ENCODE measurements around the gene TIMP2. TPM values are rescaled to one million over a fixed set of nuclear protein-coding genes. Genes with fewer than 3 reads are reported as not detected.

Gene TIMP2
- total RNA-seq, 1 experiment from 2014 or later = 29.0 TPM

- no peak overlapping the region for H2AFZ ChIP-seq (ENCODE audit: low read length)
- no peak overlapping the region for H2BK15ac ChIP-seq (ENCODE audit: low read depth, low read length)
- no peak overlapping the region for H4K5ac ChIP-seq (ENCODE audit: insufficient read length, low read depth, low read length)
- no peak overlapping the region for H2BK12ac ChIP-seq (ENCODE audit: insufficient read length, low read depth, low read length)
- no peak overlapping the region for H3K23ac ChIP-seq (ENCODE audit: insufficient read length, low read depth, low read length)
- no peak overlapping the region for H4K8ac ChIP-seq (replicated peaks; ENCODE audit: insufficient read length, low read depth, low read length)
- no peak overlapping the region for H3K9ac ChIP-seq (ENCODE audit: extremely low read depth, insufficient read length, low read length)
- no peak overlapping the region for H3K27ac ChIP-seq (ENCODE audit: insufficient read length, low read depth, low read length)
- H3K79me1 ChIP-seq (ENCODE audit: insufficient read depth, low read depth, low read length, poor library complexity, severe bottlenecking) = no peaks in the 10 kb centered on the region
- H2BK5ac ChIP-seq (ENCODE audit: insufficient read length, low read length) = no peak overlapping the region
- H3K27me3 ChIP-seq (ENCODE audit: insufficient read depth, low read length) = no peaks in the 10 kb centered on the region
- H3K27ac Mint-ChIP-seq = no peak overlapping the region
- H3K4ac ChIP-seq (ENCODE audit: low read depth, low read length) = no peak overlapping the region
- H3K9me3 Mint-ChIP-seq = no peaks in the 10 kb centered on the region
- H3K56ac ChIP-seq (ENCODE audit: insufficient read length, low read depth, low read length) = no peak overlapping the region
- no peak for TF ChIP-seq CTCF (conservative IDR thresholded peaks at IDR 0.05)
- H3K23me2 ChIP-seq (ENCODE audit: insufficient read length, low read depth, low read length, poor library complexity, severe bottlenecking) = no peaks in the 10 kb centered on the region
- H3K79me2 ChIP-seq (ENCODE audit: insufficient read depth, low read length) = no peaks in the 10 kb centered on the region
- H3K4me2 ChIP-seq (ENCODE audit: insufficient read depth, insufficient read length, low read length) = no peak overlapping the region
- H3K18ac ChIP-seq (ENCODE audit: insufficient read length, low read depth, low read length) = no peak overlapping the region
- no peaks in the 10 kb centered on the region for H3K4me1 Mint-ChIP-seq
- peak; percentile 28 for DNase-seq
- no peak overlapping the region for H2BK20ac ChIP-seq (ENCODE audit: low read depth, low read length, poor library complexity, severe bottlenecking)
- no peaks in the 10 kb centered on the region for H3K9me3 ChIP-seq (ENCODE audit: control insufficient read depth, low read depth, low read length)
- H3K4me1 ChIP-seq (ENCODE audit: insufficient read depth, low read length) = no peaks in the 10 kb centered on the region
- no peak overlapping the region for H4K91ac ChIP-seq (ENCODE audit: insufficient read length, low read depth, low read length)
- H3K27me3 Mint-ChIP-seq (ENCODE audit: low read depth) = peaks cover 2% of the 10 kb centered on the region
- no peaks in the 10 kb centered on the region for H4K20me1 ChIP-seq (ENCODE audit: control insufficient read depth, insufficient read depth, insufficient read length)
- no peak overlapping the region for H3K4me3 Mint-ChIP-seq
- H2AK5ac ChIP-seq (ENCODE audit: insufficient read length, low read length) = no peak overlapping the region
- WGBS (ENCODE audit: extremely low coverage, insufficient read length, low lambda C conversion rate) = no CpG with 5 or more reads among the region's 19 CpGs
- no peak overlapping the region for H3K14ac ChIP-seq (ENCODE audit: insufficient read depth, low read length)
- no peak overlapping the region for H3T11ph ChIP-seq (ENCODE audit: low read length)
- no peaks in the 10 kb centered on the region for H3K36me3 Mint-ChIP-seq (ENCODE audit: insufficient read depth in 1 of 3, low read depth in 3 of 3)
- no peak overlapping the region for H2BK120ac ChIP-seq (ENCODE audit: low read depth, low read length, poor library complexity, severe bottlenecking)
Measured at GRCh38 chr17:78962345-78962983, 37.3 kb upstream of the TIMP2 start.

All from H9 (cell line).